ENCODE data around the gene ZCCHC24.
"Not testable (repeated sequence)": the region's sequence is repeated elsewhere in the genome, so short reads cannot be mapped to it uniquely, and the experiment has no call there.

ZCCHC24 gene

GRCh38 chr10:79340646-79341244 lies 104.7 kb downstream of the ZCCHC24 start:
- DNase-seq: no peak

GRCh38 chr10:79339266-79339665 lies 106.2 kb downstream of the ZCCHC24 start:
- DNase-seq: no peak

GRCh38 chr10:79337783-79338469 lies 107.5 kb downstream of the ZCCHC24 start:
- not testable (repeated sequence) for DNase-seq

- DNase-seq: no peak
Observed at GRCh38 chr10:79336739-79337138, 108.7 kb downstream of the ZCCHC24 start.

- no peak for DNase-seq
Observed at GRCh38 chr10:79336276-79336675, 109.1 kb downstream of the ZCCHC24 start.

- no peak for DNase-seq
Observed at GRCh38 chr10:79335470-79336235, 109.8 kb downstream of the ZCCHC24 start.

GRCh38 chr10:79335094-79335469 lies 110.3 kb downstream of the ZCCHC24 start:
- DNase-seq: no peak

GRCh38 chr10:79334573-79334972 lies 110.9 kb downstream of the ZCCHC24 start:
- DNase-seq: no peak

GRCh38 chr10:79333513-79333912 lies 111.9 kb downstream of the ZCCHC24 start:
- no peak for DNase-seq

GRCh38 chr10:79332610-79333315 lies 112.7 kb downstream of the ZCCHC24 start:
- DNase-seq: not testable (repeated sequence)
